Panc1 (cell line): ENCODE measurements around the gene PDLIM4. TPM values are rescaled to one million over a fixed set of nuclear protein-coding genes. Genes with fewer than 3 reads are reported as not detected.

Experiments
- ATAC-seq: fragments of 200-7000 bp; cut with Tn5 transposase; 2 replicates; pipeline ENCODE4 v1.9.1; 2020; ENCODE audit warnings: mild to moderate bottlenecking, moderate library complexity
- BruUV-seq: library from RNA; stranded (reverse); fragments of 400-500 nt; replicated peaks from 2 replicates; lab custom pipeline; 2021; lab: Mats Ljungman, UMichigan
- CTCF ChIA-PET: fragments of 300-600 bp; sonication (Branson Sonifier 250); formaldehyde crosslinking; loops from one replicate; lab custom pipeline; 2022; ENCODE audit warnings: antibody characterized with exemption; lab: Charles Lee
- POLR2A ChIA-PET: fragments of 300-600 bp; sonication (Branson Sonifier 250); formaldehyde crosslinking; loops from one replicate; lab custom pipeline; 2022; ENCODE audit warnings: antibody characterized with exemption; lab: Charles Lee
- DNase-seq: peaks from one replicate; pipeline ENCODE4 v3.0.0-alpha.2; 2010; ENCODE audit warnings: low read depth, low spot score
- H3K27ac ChIP-seq: 2 replicates; pipeline ENCODE4 v1.5.1; 2011; ENCODE audit warnings: mild to moderate bottlenecking, low read length, inconsistent platforms
- H3K27me3 ChIP-seq: fragments of 200-500 bp; sonication (Bioruptor generic); 2 replicates; pipeline ENCODE4 v1.6.0; 2014; ENCODE audit warnings: low read length, inconsistent platforms; ENCODE audit not compliant: control insufficient read depth, insufficient read depth
- H3K36me3 ChIP-seq: fragments of 200-500 bp; sonication (Bioruptor generic); 2 replicates; pipeline ENCODE4 v1.5.1; 2014; ENCODE audit warnings: inconsistent platforms, mild to moderate bottlenecking, low read length, moderate library complexity; ENCODE audit not compliant: control insufficient read depth, insufficient read depth
- H3K4me1 ChIP-seq: 2 replicates; pipeline ENCODE4 v1.5.1; 2011; ENCODE audit warnings: inconsistent platforms, mild to moderate bottlenecking, low read length, moderate library complexity; ENCODE audit not compliant: control insufficient read depth, insufficient read depth
- H3K4me3 ChIP-seq, 2 experiments: 2 replicates each; pipeline ENCODE4 v1.5.1; 2011 to 2012; ENCODE audit warnings: low read depth in 2 of 2, low read length in 2 of 2, mild to moderate bottlenecking in 2 of 2, inconsistent platforms in 1 of 2, moderate library complexity in 1 of 2
- H3K9me3 ChIP-seq: fragments of 200-500 bp; sonication (Bioruptor generic); 2 replicates; pipeline ENCODE4 v1.5.1; 2014; ENCODE audit warnings: low read depth, mild to moderate bottlenecking, inconsistent platforms, low read length, moderate library complexity; ENCODE audit not compliant: control insufficient read depth, insufficient read depth
- POLR2AphosphoS5 ChIP-seq: IDR thresholded peaks from 2 replicates; pipeline ENCODE4 v1.6.1; 2012; ENCODE audit warnings: mild to moderate bottlenecking, low read depth, low read length, moderate library complexity
- SIN3A ChIP-seq: IDR thresholded peaks from 2 replicates; pipeline ENCODE4 v1.6.1; 2012; ENCODE audit warnings: low read depth, mild to moderate bottlenecking, low read length, moderate library complexity, borderline replicate concordance; ENCODE audit not compliant: insufficient read depth
- TCF7L2 ChIP-seq: IDR thresholded peaks from 2 replicates; pipeline ENCODE4 v1.6.1; 2011; ENCODE audit warnings: mild to moderate bottlenecking, low read depth, low read length, inconsistent platforms
- in situ Hi-C: cut with HindIII; loops from 2 replicates; pipeline ENCODE4 v1.10.0; 2016; ENCODE audit warnings: low sequenced_read_pairs, low pct_unique_long_range_greater_than_20kb
- intact Hi-C: fragments of 100-400 bp; cut with micrococcal nuclease; formaldehyde crosslinking; loops from one replicate; pipeline ENCODE4 v1.10.0; 2022; ENCODE audit not compliant: unreplicated experiment
- total RNA-seq: library from RNA; stranded (reverse); gene quantifications from one replicate; pipeline ENCODE4 v1.2.1, GENCODE V29; 2021; ENCODE audit not compliant: unreplicated experiment
- TF ChIP-seq, protein P1 (sequence below), 2 experiments: IDR thresholded peaks; 2 replicates each; pipeline ENCODE4 v1.6.1; 2011 to 2012; ENCODE audit warnings: low read depth in 2 of 2, control low read depth in 1 of 2, low read length in 1 of 2, mild to moderate bottlenecking in 1 of 2, moderate library complexity in 1 of 2; ENCODE audit not compliant: insufficient read depth in 1 of 2
- TF ChIP-seq, protein P2 (sequence below): fragments of 450-650 bp; IDR thresholded peaks from 2 replicates; pipeline ENCODE4 v1.5.1; 2017; ENCODE audit warnings: mild to moderate bottlenecking

The PDLIM4 gene
- total RNA-seq, 1 experiment from 2014 or later, result 9.9 TPM

DNA sequence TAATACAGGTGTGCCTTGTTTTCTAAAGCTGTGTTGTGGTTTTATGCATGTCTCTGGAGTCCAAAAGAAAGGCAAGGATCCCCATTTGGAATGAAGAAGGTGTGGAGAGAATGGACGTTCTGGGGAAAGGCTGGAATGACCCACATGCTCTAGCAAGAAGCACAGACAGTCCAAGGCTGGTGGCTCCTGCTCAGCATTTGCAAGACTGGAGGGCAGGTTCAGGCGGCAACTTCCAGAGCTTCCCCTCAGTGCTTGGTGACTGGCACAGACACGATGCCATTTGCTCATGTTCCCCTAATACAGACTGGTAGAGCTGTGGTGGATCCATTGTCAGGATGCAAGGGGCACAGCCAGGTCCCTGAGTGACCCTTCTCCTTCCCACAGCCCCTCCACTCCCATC lies 44.9 kb downstream of the PDLIM4 start:
- no peak for TF ChIP-seq SIN3A
- TF ChIP-seq, protein P1, sequence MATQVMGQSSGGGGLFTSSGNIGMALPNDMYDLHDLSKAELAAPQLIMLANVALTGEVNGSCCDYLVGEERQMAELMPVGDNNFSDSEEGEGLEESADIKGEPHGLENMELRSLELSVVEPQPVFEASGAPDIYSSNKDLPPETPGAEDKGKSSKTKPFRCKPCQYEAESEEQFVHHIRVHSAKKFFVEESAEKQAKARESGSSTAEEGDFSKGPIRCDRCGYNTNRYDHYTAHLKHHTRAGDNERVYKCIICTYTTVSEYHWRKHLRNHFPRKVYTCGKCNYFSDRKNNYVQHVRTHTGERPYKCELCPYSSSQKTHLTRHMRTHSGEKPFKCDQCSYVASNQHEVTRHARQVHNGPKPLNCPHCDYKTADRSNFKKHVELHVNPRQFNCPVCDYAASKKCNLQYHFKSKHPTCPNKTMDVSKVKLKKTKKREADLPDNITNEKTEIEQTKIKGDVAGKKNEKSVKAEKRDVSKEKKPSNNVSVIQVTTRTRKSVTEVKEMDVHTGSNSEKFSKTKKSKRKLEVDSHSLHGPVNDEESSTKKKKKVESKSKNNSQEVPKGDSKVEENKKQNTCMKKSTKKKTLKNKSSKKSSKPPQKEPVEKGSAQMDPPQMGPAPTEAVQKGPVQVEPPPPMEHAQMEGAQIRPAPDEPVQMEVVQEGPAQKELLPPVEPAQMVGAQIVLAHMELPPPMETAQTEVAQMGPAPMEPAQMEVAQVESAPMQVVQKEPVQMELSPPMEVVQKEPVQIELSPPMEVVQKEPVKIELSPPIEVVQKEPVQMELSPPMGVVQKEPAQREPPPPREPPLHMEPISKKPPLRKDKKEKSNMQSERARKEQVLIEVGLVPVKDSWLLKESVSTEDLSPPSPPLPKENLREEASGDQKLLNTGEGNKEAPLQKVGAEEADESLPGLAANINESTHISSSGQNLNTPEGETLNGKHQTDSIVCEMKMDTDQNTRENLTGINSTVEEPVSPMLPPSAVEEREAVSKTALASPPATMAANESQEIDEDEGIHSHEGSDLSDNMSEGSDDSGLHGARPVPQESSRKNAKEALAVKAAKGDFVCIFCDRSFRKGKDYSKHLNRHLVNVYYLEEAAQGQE (IDR thresholded peaks at IDR 0.05; ENCODE audit: insufficient read depth in 1 of 2, low read depth in 2 of 2, low read length in 1 of 2), result no peak
- TF ChIP-seq, protein P2, sequence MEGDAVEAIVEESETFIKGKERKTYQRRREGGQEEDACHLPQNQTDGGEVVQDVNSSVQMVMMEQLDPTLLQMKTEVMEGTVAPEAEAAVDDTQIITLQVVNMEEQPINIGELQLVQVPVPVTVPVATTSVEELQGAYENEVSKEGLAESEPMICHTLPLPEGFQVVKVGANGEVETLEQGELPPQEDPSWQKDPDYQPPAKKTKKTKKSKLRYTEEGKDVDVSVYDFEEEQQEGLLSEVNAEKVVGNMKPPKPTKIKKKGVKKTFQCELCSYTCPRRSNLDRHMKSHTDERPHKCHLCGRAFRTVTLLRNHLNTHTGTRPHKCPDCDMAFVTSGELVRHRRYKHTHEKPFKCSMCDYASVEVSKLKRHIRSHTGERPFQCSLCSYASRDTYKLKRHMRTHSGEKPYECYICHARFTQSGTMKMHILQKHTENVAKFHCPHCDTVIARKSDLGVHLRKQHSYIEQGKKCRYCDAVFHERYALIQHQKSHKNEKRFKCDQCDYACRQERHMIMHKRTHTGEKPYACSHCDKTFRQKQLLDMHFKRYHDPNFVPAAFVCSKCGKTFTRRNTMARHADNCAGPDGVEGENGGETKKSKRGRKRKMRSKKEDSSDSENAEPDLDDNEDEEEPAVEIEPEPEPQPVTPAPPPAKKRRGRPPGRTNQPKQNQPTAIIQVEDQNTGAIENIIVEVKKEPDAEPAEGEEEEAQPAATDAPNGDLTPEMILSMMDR, result no peak
- TF ChIP-seq TCF7L2, result no peak
- no peak for TF ChIP-seq POLR2AphosphoS5
- H3K4me1 ChIP-seq, result 0 out of 2 replicates have a peak, but pooled peaks cover 4% of the 10 kb centered on the region
- intact Hi-C loops (no loop called here), in situ Hi-C loops (no loop called here)
- ChIA-PET CTCF (no interaction called here), POLR2A (no interaction called here)
- DNase-seq (no peak), ATAC-seq (no peak)
- H3K4me3 ChIP-seq, result no peak overlapping the region
- no peaks in the 10 kb centered on the region for H3K36me3 ChIP-seq
- H3K9me3 ChIP-seq, result no peaks in the 10 kb centered on the region; the same call in 1 of the 2 replicates
- BruUV-seq, result no TSS peak
- H3K27ac ChIP-seq, result no peak overlapping the region
- H3K27me3 ChIP-seq, result no peaks in the 10 kb centered on the region

DNA sequence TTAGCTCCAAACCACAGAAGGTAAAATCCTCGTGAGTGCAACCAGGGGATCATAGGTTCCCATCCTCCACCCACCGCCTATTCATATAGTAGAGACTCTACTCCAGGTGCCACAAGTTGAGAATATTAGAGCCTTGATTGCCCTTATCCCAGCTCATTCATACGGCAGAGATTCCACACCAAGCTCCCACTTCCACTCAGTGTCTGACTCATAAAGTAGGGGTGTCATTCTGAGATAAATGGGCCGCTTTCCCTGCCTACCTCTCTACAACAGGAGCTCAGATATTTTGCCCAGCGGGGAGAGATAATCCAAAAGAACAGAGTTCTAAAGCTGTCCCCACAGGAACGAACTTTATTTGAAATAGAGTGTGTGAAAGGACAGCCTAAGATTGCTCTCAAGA lies 46.1 kb downstream of the PDLIM4 start:
- Histone ChIP-seq H3K4me3 (no peak overlapping the region), H3K36me3 (no peaks in the 10 kb centered on the region), H3K4me1 (0 out of 2 replicates have a peak, but pooled peaks cover 6% of the 10 kb centered on the region), H3K27ac (no peak overlapping the region), H3K9me3 (no peaks in the 10 kb centered on the region; the same call in 1 of the 2 replicates), H3K27me3 (no peaks in the 10 kb centered on the region)
- POLR2A ChIA-PET, result no interaction called here
- intact Hi-C loops, result no loop called here
- ATAC-seq (no peak), DNase-seq (no peak)
- no TSS peak for BruUV-seq
- in situ Hi-C loops, result no loop called here
- TF ChIP-seq, protein P1 (IDR thresholded peaks at IDR 0.05; ENCODE audit: insufficient read depth in 1 of 2, low read depth in 2 of 2, low read length in 1 of 2), result no peak
- TF ChIP-seq SIN3A (no peak), TCF7L2 (no peak), POLR2AphosphoS5 (no peak)
- TF ChIP-seq, protein P2, result no peak
- CTCF ChIA-PET, result no interaction called here
